Chondrocyte (in vitro differentiated cells): ENCODE measurements around the gene KRT4. TPM values are rescaled to one million over a fixed set of nuclear protein-coding genes. Genes with fewer than 3 reads are reported as not detected.

ENCODE experiments used
- DNase-seq: peaks from one replicate; pipeline ENCODE4 v3.0.0; 2021; ENCODE audit warnings: mixed read lengths, low spot score
- H3K27ac Mint-ChIP-seq: one replicate; pipeline ENCODE4 v1.8.0; 2021; ENCODE audit warnings: mild to moderate bottlenecking, moderate library complexity, mixed read lengths; ENCODE audit not compliant: unreplicated experiment
- H3K27me3 Mint-ChIP-seq: 2 replicates; pipeline ENCODE4 v1.8.0; 2021; ENCODE audit warnings: low read depth, mixed read lengths
- H3K36me3 Mint-ChIP-seq: 2 replicates; pipeline ENCODE4 v1.8.0; 2021; ENCODE audit warnings: low read depth, mixed read lengths
- H3K4me1 Mint-ChIP-seq: 2 replicates; pipeline ENCODE4 v1.8.0; 2021; ENCODE audit warnings: low read depth, mild to moderate bottlenecking, mixed read lengths
- H3K4me3 Mint-ChIP-seq: one replicate; pipeline ENCODE4 v1.8.0; 2021; ENCODE audit warnings: mild to moderate bottlenecking, moderate library complexity, mixed read lengths; ENCODE audit not compliant: unreplicated experiment
- H3K9me3 Mint-ChIP-seq: 2 replicates; pipeline ENCODE4 v1.8.0; 2021; ENCODE audit warnings: low read depth, mixed read lengths
- CTCF ChIP-seq: fragments of 200-600 bp; sonication (generic); IDR thresholded peaks from 2 replicates; pipeline ENCODE4 v1.5.0; 2021; ENCODE audit warnings: antibody characterized with exemption, mild to moderate bottlenecking, moderate library complexity
- total RNA-seq: library from RNA; stranded (reverse); gene quantifications from 3 replicates; pipeline ENCODE4 v1.2.1, GENCODE V29; 2021

The KRT4 gene
- total RNA-seq, 1 donor from 2014 or later = 0.90 TPM

- no peak for TF ChIP-seq CTCF
- Mint-ChIP-seq H3K4me3 (no peak overlapping the region), H3K27ac (no peak overlapping the region), H3K9me3 (no peaks in the 10 kb centered on the region), H3K27me3 (no peaks in the 10 kb centered on the region), H3K4me1 (peaks cover 30% of the 10 kb centered on the region), H3K36me3 (no peaks in the 10 kb centered on the region)
- peak; percentile 32 for DNase-seq
Observed at GRCh38 chr12:52832985-52833905, 19.3 kb upstream of the KRT4 start.

- Mint-ChIP-seq H3K27ac (no peak overlapping the region), H3K9me3 (no peaks in the 10 kb centered on the region), H3K4me3 (no peak overlapping the region), H3K4me1 (peaks cover 27% of the 10 kb centered on the region), H3K36me3 (no peaks in the 10 kb centered on the region), H3K27me3 (no peaks in the 10 kb centered on the region)
- peak; percentile 19 for DNase-seq
- no peak for TF ChIP-seq CTCF
Observed at GRCh38 chr12:52832451-52832850, 18.5 kb upstream of the KRT4 start.

GRCh38 chr12:52831251-52831650 lies 17.3 kb upstream of the KRT4 start:
- no peak for TF ChIP-seq CTCF
- DNase-seq = peak; percentile 72
- H3K27me3 Mint-ChIP-seq = no peaks in the 10 kb centered on the region
- no peak overlapping the region for H3K27ac Mint-ChIP-seq
- no peak overlapping the region for H3K4me3 Mint-ChIP-seq
- H3K36me3 Mint-ChIP-seq = no peaks in the 10 kb centered on the region
- peaks cover 23% of the 10 kb centered on the region for H3K4me1 Mint-ChIP-seq
- H3K9me3 Mint-ChIP-seq = no peaks in the 10 kb centered on the region

GRCh38 chr12:52829986-52830770 lies 16.3 kb upstream of the KRT4 start:
- H3K9me3 Mint-ChIP-seq = no peaks in the 10 kb centered on the region
- H3K27ac Mint-ChIP-seq = no peak overlapping the region
- DNase-seq = peak; percentile 56
- no peak overlapping the region for H3K4me3 Mint-ChIP-seq
- H3K27me3 Mint-ChIP-seq = no peaks in the 10 kb centered on the region
- H3K36me3 Mint-ChIP-seq = no peaks in the 10 kb centered on the region
- no peak for TF ChIP-seq CTCF
- peaks cover 13% of the 10 kb centered on the region for H3K4me1 Mint-ChIP-seq

- Mint-ChIP-seq H3K27me3 (no peaks in the 10 kb centered on the region), H3K4me1 (peaks cover 13% of the 10 kb centered on the region), H3K4me3 (no peak overlapping the region), H3K9me3 (no peaks in the 10 kb centered on the region), H3K27ac (no peak overlapping the region), H3K36me3 (no peaks in the 10 kb centered on the region)
- no peak for TF ChIP-seq CTCF
- DNase-seq = no peak
Observed at GRCh38 chr12:52828591-52829021, 14.7 kb upstream of the KRT4 start.
